LNCaP clone FGC (cell line): ENCODE results near the gene KRT23.

Experiments
- DNase-seq: peaks from one replicate; pipeline ENCODE4 v3.0.0-alpha.2; 2011; ENCODE audit warnings: low read depth
- H3K4me3 ChIP-seq: 2 replicates; pipeline ENCODE4 v1.5.1; 2011; ENCODE audit warnings: mild to moderate bottlenecking, low read depth, low read length, control low read depth
- CTCF ChIP-seq: IDR thresholded peaks from 2 replicates; pipeline ENCODE4 v1.5.1; 2012; ENCODE audit warnings: mild to moderate bottlenecking; ENCODE audit not compliant: control insufficient read depth, insufficient read depth; ENCODE audit errors: extremely low read depth

Gene KRT23

GRCh38 chr17:40960144-40960543, 22.7 kb upstream of the KRT23 start:
- DNase-seq: no peak
- no peak overlapping the region for H3K4me3 ChIP-seq
- no peak for TF ChIP-seq CTCF

- DNase-seq: peak; percentile 89
- TF ChIP-seq CTCF: no peak
- H3K4me3 ChIP-seq: no peak overlapping the region
Observed at GRCh38 chr17:40958086-40958953, 20.9 kb upstream of the KRT23 start.

GRCh38 chr17:40956401-40957254, 19.2 kb upstream of the KRT23 start:
- H3K4me3 ChIP-seq: no peak overlapping the region
- DNase-seq: no peak
- no peak for TF ChIP-seq CTCF

GRCh38 chr17:40953881-40954280, 16.4 kb upstream of the KRT23 start:
- no peak for DNase-seq

GRCh38 chr17:40952661-40953060, 15.2 kb upstream of the KRT23 start:
- no peak for TF ChIP-seq CTCF
- DNase-seq: no peak
- H3K4me3 ChIP-seq: no peak overlapping the region

More at GRCh38 chr17:40953881-40954280, 16.4 kb upstream of the KRT23 start:
- no peak for TF ChIP-seq CTCF
- H3K4me3 ChIP-seq: no peak overlapping the region

- H3K4me3 ChIP-seq: no peak overlapping the region
- no peak for DNase-seq
- TF ChIP-seq CTCF: no peak
Observed at GRCh38 chr17:40952154-40952553, 14.7 kb upstream of the KRT23 start.
